Karpas-422 (cell line): ENCODE measurements around the gene TSPO. TPM values are rescaled to one million over a fixed set of nuclear protein-coding genes. Genes with fewer than 3 reads are reported as not detected.

Experiments used
- DNase-seq: peaks from one replicate; pipeline ENCODE4 v3.0.0-alpha.2; 2015
- H2AFZ ChIP-seq: fragments of 200-600 bp; sonication (generic); 2 replicates; pipeline ENCODE4 v1.6.1; 2014; ENCODE audit warnings: antibody characterized with exemption, low read length, mixed read lengths
- H3K27ac ChIP-seq: fragments of 200-600 bp; sonication (generic); 2 replicates; pipeline ENCODE4 v1.5.1; 2014; ENCODE audit warnings: mild to moderate bottlenecking, low read length, moderate library complexity
- H3K27me3 ChIP-seq: fragments of 200-600 bp; sonication (generic); 2 replicates; pipeline ENCODE4 v1.6.1; 2014; ENCODE audit warnings: low read length, mixed read lengths
- H3K36me3 ChIP-seq: fragments of 200-600 bp; sonication (generic); 2 replicates; pipeline ENCODE4 v1.6.1; 2014; ENCODE audit warnings: low read length, mixed read lengths; ENCODE audit not compliant: insufficient read depth
- H3K4me1 ChIP-seq: fragments of 200-600 bp; sonication (generic); 2 replicates; pipeline ENCODE4 v1.6.1; 2014; ENCODE audit warnings: mild to moderate bottlenecking, low read length, mixed read lengths
- H3K4me2 ChIP-seq: fragments of 200-600 bp; sonication (generic); 2 replicates; pipeline ENCODE4 v1.6.1; 2014; ENCODE audit warnings: low read length, low read depth, mild to moderate bottlenecking; ENCODE audit not compliant: poor library complexity, severe bottlenecking
- H3K4me3 ChIP-seq: fragments of 200-600 bp; sonication (generic); 2 replicates; pipeline ENCODE4 v1.5.1; 2014; ENCODE audit warnings: mild to moderate bottlenecking, antibody characterized with exemption, low read length, mixed read lengths
- H3K79me2 ChIP-seq: fragments of 200-600 bp; sonication (generic); 2 replicates; pipeline ENCODE4 v1.6.1; 2014; ENCODE audit warnings: mild to moderate bottlenecking, low read length, mixed read lengths
- H3K9ac ChIP-seq: fragments of 200-600 bp; sonication (generic); 2 replicates; pipeline ENCODE4 v1.6.0; 2014; ENCODE audit warnings: low read length
- H3K9me2 ChIP-seq: fragments of 200-600 bp; sonication (generic), shearing (Covaris generic); replicated peaks from 2 replicates; pipeline ENCODE4 v1.6.0; 2014; ENCODE audit warnings: mild to moderate bottlenecking, low read length, moderate library complexity; ENCODE audit not compliant: insufficient read depth
- H3K9me3 ChIP-seq: fragments of 300-700, 200-600 bp; sonication (generic); 2 replicates; pipeline ENCODE4 v1.6.1; 2014; ENCODE audit warnings: low read length, mixed read lengths
- H4K20me1 ChIP-seq: fragments of 200-600 bp; sonication (generic); 2 replicates; pipeline ENCODE4 v1.6.1; 2014; ENCODE audit warnings: mild to moderate bottlenecking, antibody characterized with exemption, low read length, low read depth; ENCODE audit not compliant: insufficient read depth
- total RNA-seq: library from RNA; depleted of rRNA; stranded (reverse); fragments of >200 nt; shearing (Covaris generic); gene quantifications from 2 replicates; pipeline ENCODE4 v1.2.3, GENCODE V29; 2014; ENCODE audit warnings: low replicate concordance

TSPO gene
- total RNA-seq, 1 experiment from 2014 or later, result 3.8 TPM

GRCh38 chr22:43182118-43182517, 30.8 kb downstream of the TSPO start:
- Histone ChIP-seq H3K27ac (no peak overlapping the region), H3K9ac (no peak overlapping the region), H3K4me2 (no peak overlapping the region), H3K9me2 (no peaks in the 10 kb centered on the region), H3K4me1 (peaks cover 7% of the 10 kb centered on the region), H3K27me3 (no peaks in the 10 kb centered on the region), H3K9me3 (no peaks in the 10 kb centered on the region), H2AFZ (no peak overlapping the region), H3K36me3 (peaks cover 31% of the 10 kb centered on the region), H3K79me2 (peaks cover 46% of the 10 kb centered on the region), H3K4me3 (no peak overlapping the region), H4K20me1 (no peaks in the 10 kb centered on the region)
- no peak for DNase-seq

GRCh38 chr22:43182726-43183125, 31.4 kb downstream of the TSPO start:
- Histone ChIP-seq H3K79me2 (peaks cover 46% of the 10 kb centered on the region), H2AFZ (no peak overlapping the region), H3K27me3 (no peaks in the 10 kb centered on the region), H4K20me1 (no peaks in the 10 kb centered on the region), H3K9me3 (no peaks in the 10 kb centered on the region), H3K27ac (no peak overlapping the region), H3K4me2 (no peak overlapping the region), H3K4me1 (peaks cover 8% of the 10 kb centered on the region), H3K36me3 (peaks cover 27% of the 10 kb centered on the region), H3K9ac (no peak overlapping the region), H3K4me3 (no peak overlapping the region), H3K9me2 (no peaks in the 10 kb centered on the region)
- DNase-seq, result no peak

DNA sequence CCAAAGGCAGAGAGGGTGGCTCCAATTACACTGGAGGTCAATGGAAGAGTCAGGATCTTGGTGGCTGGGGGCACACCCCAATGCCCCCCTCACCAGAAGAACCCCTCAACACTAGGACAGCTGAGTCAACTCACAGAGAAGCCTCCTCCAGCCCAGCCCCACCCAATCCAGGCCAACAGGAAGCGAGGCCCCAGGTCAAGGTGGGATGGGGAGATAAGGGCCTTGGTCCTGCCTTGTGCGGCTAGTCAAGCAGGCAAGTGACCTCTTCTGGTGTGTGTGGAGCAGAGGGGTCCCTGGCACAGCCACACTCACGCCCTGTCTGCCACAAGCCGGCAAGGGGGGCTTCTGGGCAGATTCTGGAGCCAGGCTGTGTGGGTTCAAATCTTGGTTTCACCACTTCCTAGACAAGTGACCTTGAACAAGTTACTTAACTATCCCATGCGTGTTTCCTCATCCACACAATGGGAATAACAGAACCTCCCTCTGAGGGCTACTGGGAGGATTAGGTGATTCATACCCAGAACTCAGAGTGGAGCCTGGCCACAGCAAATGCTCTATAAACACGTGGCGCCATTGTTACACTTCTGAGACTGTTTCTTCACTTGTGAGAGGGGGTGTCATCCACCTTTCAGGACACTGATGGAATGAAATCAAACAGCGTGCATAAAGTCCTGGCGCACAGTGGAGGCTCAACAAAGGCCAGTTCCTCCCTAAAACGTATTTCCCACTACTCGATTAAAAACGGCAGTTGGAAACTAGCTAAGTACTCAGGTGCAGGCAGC, 32.3 kb downstream of the TSPO start:
- peaks cover 24% of the 10 kb centered on the region for H3K36me3 ChIP-seq
- H3K4me3 ChIP-seq, result no peak overlapping the region
- no peaks in the 10 kb centered on the region for H3K9me2 ChIP-seq
- no peak overlapping the region for H3K27ac ChIP-seq
- H4K20me1 ChIP-seq, result no peaks in the 10 kb centered on the region
- no peaks in the 10 kb centered on the region for H3K9me3 ChIP-seq
- DNase-seq, result no peak
- peaks cover 46% of the 10 kb centered on the region for H3K79me2 ChIP-seq
- no peak overlapping the region for H3K4me2 ChIP-seq
- H2AFZ ChIP-seq, result no peak overlapping the region
- peaks cover 13% of the 10 kb centered on the region for H3K4me1 ChIP-seq
- H3K27me3 ChIP-seq, result no peaks in the 10 kb centered on the region
- no peak overlapping the region for H3K9ac ChIP-seq

DNA sequence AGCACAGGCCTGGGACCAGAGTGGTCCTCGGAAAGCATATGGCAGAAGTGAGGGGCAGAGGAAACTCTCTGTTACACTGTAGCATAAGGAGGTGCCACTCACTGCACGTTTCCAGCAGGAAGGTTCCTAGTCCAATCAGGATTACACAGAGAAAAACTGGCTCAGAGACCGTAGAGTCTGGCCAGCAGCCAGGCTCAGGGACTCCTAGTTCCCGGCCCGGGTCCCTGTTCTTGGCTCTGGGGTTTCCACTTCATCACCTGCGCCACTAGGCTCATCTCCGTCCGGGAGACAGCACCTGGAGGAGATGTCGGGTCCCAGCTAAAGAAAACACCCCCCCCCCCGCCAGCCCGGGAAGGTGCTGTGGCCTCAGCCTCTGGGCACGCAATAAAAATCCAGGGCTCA, 34.5 kb downstream of the TSPO start:
- Histone ChIP-seq H3K27me3 (no peaks in the 10 kb centered on the region), H3K9ac (peak overlapping the region; percentile 86), H2AFZ (no peak overlapping the region), H4K20me1 (no peaks in the 10 kb centered on the region), H3K4me1 (peaks cover 13% of the 10 kb centered on the region), H3K79me2 (peaks cover 46% of the 10 kb centered on the region), H3K4me3 (peak overlapping the region; percentile 98), H3K9me2 (no peaks in the 10 kb centered on the region), H3K36me3 (peaks cover 9% of the 10 kb centered on the region; the same call in 1 of the 2 replicates), H3K9me3 (no peaks in the 10 kb centered on the region), H3K27ac (peak overlapping the region; percentile 22; the same call in 1 of the 2 replicates), H3K4me2 (peak overlapping the region; percentile 93)
- peak; percentile 55 for DNase-seq

- Histone ChIP-seq H3K79me2 (peaks cover 46% of the 10 kb centered on the region), H3K9me2 (no peaks in the 10 kb centered on the region), H3K27ac (peak within 1 kb of the TSS; percentile 51; the same call in 1 of the 2 replicates), H3K36me3 (peaks cover 3% of the 10 kb centered on the region; the same call in 1 of the 2 replicates), H2AFZ (peak within 1 kb of the TSS; percentile 79), H3K4me2 (peak within 1 kb of the TSS; percentile 95), H3K9me3 (no peaks in the 10 kb centered on the region), H3K9ac (peak within 1 kb of the TSS; percentile 86), H3K27me3 (no peaks in the 10 kb centered on the region), H4K20me1 (no peaks in the 10 kb centered on the region), H3K4me1 (peaks cover 13% of the 10 kb centered on the region), H3K4me3 (peak within 1 kb of the TSS; percentile 98)
- DNase-seq, result peak; percentile 85
These were observed 35.2 kb downstream of the TSPO start, which contains the start of gene TTLL12 for GRCh38 chr22:43186272-43187170. Gene TTLL12, minus strand, starts transcription at chr22:43187134. Its CDS starts 65 bp downstream, at chr22:43187069.

DNA sequence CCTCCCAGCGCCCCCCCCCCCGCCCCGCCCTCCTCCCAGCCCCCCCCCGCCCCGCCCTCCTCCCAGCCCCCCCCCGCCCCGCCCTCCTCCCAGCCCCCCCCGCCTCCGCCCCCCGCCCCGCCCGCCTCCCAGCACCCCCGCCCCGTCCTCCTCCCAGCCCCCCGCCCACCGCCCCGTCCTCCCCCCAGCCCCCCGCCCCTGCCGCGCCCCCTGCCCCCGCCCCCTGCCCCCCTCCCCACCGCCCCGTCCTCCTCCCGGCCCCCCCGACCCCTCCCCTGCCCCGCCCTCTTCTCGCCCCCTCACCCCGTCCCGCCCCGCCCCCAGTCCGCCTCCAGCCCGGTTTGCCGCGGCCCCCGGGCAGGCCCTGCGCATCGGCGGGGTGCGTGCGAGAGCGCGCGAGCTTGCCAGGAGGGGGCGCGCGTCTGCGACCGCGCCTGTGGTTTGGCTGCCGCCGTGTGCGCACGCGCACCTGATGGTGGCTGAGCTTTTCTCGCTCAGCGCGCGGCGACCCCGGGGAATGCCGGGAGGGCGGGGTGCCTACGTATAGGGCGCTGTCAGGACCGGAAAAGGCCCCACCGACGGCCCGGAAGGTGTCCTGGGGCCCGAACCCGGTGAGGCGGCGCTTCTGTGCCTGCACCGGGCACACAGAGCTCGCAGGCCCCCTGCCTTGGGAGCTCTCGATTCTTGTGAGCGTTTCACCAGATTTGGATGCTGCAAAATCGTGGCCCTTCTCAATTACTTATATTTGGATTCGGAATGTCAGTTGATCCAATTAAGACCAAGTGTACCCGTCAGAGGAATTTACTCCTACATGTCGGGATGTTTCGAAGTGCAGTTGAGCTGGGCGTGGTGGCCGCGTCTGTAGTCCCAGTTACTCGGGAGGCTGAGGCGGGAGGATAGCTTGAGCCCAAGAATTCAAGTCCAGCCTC, 36.1 kb downstream of the TSPO start:
- peak overlapping the region; percentile 51; the same call in 1 of the 2 replicates for H3K27ac ChIP-seq
- no peaks in the 10 kb centered on the region for H3K9me2 ChIP-seq
- peak; percentile 97 for DNase-seq
- H3K4me2 ChIP-seq, result peak overlapping the region; percentile 95
- peak overlapping the region; percentile 74 for H3K4me3 ChIP-seq
- H3K4me1 ChIP-seq, result peaks cover 13% of the 10 kb centered on the region
- peaks cover 40% of the 10 kb centered on the region for H3K79me2 ChIP-seq
- no peaks in the 10 kb centered on the region for H3K36me3 ChIP-seq
- peak overlapping the region; percentile 79 for H2AFZ ChIP-seq
- no peaks in the 10 kb centered on the region for H3K27me3 ChIP-seq
- H3K9ac ChIP-seq, result peak overlapping the region; percentile 77
- no peaks in the 10 kb centered on the region for H3K9me3 ChIP-seq
- H4K20me1 ChIP-seq, result no peaks in the 10 kb centered on the region

GRCh38 chr22:43188829-43189545, 37.6 kb downstream of the TSPO start:
- Histone ChIP-seq H3K4me1 (peaks cover 13% of the 10 kb centered on the region), H3K27me3 (no peaks in the 10 kb centered on the region), H3K9ac (no peak overlapping the region), H3K4me3 (no peak overlapping the region), H4K20me1 (no peaks in the 10 kb centered on the region), H2AFZ (no peak overlapping the region), H3K27ac (no peak overlapping the region), H3K79me2 (peaks cover 25% of the 10 kb centered on the region), H3K4me2 (no peak overlapping the region), H3K9me2 (no peaks in the 10 kb centered on the region), H3K9me3 (no peaks in the 10 kb centered on the region), H3K36me3 (no peaks in the 10 kb centered on the region)
- no peak for DNase-seq
